Activated CD4-positive, alpha-beta T cell treated with anti-CD3 and anti-CD28 coated beads for 4 hours (primary cell): ENCODE measurements around the gene PITPNM3.

ENCODE experiments used
- DNase-seq, 2 donors: peaks; one replicate each; pipeline ENCODE4 v3.0.0-alpha.2; 2020

Gene PITPNM3

DNA sequence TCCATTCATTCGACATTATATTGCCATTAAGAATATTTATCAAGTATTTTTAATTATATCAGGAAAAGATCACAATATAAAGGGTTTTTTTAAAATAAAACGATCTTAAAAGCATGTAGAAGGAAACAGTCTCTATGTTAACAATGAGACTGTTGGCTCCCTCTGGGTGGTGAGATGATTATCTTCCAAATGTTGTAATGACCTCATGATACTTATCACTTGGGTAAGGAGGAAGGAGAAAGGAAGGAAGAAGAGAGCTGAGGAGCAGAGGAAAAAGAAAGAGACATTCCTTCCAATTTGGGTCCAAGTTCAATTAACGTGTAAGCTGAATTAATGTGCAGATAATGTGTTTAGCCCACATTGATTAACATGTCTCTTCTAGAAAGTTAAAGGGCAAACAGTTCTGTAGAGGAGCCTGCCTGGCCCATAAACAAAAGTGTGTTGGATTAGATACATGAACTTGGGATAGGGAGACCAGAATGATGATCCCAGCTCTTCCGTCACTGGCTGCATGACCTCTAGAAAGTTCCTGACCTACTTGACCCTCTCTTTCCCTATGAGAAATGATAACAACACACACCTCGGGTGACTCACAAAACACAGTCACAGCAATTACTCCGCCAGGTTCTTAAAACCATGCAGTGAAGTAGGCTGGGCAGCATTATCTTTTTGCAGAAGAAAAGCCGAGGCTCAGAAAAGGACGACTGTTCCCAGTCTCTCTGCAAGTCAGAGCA is 80.1 kb downstream of the PITPNM3 start:
- no peak for DNase-seq

DNA sequence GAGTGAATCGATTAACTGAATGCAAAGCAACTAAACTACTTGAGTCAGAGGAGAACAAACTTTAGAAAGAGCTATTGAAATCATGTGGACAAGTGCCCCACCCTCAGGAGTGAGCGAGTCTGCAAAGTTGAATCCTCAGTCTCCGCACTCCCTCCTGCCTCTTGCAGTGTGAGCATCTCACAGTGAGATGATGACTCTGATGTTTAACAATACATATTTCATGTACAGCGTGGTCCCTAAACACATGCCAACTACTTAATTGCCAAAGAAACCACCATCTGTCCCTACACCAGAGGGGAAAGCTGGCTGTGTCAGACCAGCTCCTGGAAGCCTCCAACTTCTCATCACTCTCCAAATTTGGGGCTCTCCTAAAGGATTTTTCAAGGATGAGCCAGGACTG is 80.9 kb downstream of the PITPNM3 start:
- DNase-seq, result no peak

DNA sequence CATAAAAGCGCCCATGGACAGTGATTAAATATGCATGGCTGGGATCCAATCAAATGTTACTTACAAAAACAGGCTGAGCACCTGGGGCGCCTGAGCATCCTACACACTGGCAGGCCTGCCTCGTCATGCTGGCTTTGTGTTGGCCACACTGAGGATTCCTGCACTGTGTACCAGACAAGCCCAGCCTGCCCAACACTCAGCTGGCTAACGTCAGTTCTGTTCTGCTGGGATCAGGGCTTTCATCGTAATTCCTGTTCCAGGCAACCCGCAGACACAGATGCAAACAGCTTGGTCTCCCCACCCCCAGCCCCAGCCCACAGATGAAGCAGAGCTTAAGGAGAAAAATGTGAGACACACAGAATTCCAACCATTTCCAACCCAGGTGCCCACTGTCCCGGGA is 81.4 kb downstream of the PITPNM3 start:
- no peak for DNase-seq

DNA sequence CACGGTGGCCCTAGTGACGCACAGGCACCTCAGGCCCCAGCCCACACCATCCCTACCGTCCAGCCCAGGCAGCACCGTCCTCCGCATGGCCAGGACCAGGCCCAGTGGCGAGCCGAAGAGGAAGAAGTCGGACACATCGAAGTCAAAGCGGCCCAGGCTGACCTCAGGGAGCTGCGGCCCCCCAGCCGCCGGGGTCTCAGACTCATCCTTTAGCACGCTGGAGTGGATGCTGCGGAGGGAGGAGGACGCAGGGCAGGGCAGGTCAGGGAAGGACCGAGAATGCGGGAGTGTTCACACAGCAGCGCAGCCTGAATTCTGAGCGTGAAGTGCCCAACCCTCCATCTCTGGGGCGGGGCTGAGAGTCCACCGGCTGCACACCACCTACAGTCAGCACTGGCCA is 82.0 kb downstream of the PITPNM3 start:
- DNase-seq, result no peak

DNA sequence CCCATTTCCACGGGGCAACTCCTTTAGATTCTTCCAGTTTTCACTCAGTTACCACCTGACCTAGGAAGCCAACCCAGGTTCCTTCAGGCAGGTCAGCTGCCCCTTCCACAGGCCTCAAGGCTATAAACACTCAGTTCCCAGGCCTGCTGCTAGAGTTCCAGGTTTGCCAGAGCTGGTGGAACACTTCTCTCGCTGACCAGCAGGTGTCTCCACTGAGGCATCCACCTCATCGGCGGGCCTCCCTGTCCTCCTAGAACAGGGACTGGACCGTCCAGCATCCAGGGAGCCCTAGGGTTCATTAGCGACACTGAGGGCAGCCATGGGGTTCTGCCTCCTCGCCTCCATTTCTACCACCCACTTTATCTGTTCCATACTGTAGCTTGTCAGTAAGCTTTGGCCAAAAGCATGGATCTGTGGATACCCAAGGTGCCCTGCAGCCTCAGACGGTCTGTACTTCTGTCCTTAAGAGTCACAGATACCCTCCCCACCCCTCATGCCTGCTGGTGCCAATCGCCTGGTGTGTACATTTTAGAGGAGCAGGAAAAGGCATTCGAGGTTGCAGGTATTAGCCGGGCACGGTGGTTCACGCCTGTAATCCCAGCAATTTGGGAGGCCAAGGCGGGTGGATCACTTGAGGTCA is 83.1 kb downstream of the PITPNM3 start:
- peak; percentile 57 to 68 for DNase-seq

DNA sequence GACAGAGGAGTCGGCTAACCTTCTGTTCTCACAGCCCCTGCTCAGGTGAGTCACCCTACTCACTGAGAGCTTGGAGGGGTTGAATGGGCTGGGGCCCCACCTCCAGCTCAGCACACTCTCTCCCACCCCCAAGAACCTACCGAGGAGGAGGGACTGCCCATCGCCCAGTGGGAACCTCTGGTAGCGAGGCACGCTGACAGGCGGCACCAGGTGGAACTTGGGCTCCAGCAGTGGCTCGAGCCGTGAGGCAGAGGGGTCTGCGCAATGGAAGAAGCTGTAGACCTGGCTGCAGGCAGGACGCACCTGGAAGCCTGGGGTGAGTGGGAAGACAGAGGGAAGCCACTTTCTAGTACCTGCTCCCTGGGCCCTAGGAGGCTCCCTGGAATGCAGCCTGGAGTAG is 83.8 kb downstream of the PITPNM3 start:
- no peak for DNase-seq

DNA sequence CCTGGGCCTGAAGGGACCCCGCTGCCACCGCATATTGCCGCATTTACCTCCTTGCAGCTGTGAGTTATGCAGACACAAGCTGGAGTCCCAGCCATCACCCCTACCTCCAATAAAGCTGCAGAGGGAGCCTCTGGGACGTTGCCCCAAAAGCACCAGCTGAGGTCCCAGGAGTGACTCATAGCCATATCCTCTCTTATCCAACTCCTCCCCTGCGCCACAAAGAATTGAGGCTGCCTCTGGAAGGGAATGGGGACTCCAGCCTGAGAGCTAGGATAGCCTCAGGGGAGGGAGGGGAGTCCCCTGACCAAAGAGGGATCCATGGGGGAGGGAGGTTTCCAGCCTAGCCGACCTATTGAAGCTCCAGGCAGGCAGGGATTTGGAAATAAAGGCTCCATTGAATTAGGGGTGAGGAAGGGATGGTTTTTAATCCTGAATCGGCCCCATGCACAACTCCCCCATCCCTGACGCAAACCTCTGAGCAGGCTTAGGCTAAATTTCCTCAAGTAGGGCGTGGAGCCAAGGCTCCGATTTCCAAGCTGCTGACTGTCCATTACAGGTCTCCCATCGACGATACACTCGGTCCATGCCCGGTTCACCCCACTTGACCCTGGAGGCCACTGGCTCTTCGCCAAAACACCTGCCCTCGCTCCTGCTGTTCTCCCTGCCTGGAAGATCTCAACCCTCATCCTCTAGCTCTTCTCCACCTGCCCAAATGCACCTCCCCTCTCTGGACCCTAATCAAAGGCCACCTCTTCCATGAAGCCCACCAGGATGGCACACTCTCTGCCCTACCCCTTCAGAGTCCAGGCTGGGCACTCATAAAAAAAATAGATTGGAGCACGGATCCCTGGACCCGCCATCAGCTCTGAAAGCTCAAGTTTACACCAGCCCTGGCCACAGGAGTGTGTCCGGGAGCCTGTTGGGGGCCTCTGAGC is 84.6 kb downstream of the PITPNM3 start:
- DNase-seq, result no peak

DNA sequence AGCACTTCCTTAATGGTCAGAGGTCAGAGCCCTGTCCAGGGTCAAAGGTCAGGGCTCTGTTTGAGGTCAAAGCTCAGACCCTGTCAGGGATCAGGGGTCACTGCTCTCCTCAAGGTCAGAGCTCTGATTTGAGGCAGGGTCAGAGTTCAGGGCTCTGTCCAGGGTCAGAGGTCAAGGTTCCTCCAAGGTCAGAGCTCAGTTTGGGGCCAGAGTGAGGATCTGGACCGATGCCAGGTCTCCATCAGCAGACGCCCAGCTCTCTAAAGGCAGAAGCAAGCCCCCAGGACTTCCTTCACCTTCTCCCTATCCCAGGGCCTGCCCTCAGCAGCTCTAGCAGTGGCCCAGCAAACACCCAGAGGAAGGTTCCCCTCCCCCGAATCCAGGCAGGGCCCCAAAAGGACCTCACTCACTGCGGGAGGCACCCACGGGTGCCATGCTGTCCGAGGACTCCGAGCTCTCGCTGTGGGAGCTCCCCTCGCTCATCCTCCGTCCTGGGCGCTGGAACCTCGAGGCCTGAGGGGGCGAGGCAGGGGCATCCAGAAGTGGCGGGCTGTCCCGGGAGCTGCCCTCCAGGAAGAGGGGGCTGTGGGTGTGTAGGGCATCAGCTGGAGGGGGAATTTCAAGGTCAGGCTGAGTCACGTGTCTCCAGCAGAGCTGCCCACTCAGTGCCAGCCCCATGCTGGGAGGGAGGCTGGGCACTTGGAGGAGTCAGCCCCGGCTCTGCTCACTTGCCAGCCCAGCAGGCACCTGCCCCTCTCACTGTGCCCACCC is 85.4 kb downstream of the PITPNM3 start:
- DNase-seq, result no peak

DNA sequence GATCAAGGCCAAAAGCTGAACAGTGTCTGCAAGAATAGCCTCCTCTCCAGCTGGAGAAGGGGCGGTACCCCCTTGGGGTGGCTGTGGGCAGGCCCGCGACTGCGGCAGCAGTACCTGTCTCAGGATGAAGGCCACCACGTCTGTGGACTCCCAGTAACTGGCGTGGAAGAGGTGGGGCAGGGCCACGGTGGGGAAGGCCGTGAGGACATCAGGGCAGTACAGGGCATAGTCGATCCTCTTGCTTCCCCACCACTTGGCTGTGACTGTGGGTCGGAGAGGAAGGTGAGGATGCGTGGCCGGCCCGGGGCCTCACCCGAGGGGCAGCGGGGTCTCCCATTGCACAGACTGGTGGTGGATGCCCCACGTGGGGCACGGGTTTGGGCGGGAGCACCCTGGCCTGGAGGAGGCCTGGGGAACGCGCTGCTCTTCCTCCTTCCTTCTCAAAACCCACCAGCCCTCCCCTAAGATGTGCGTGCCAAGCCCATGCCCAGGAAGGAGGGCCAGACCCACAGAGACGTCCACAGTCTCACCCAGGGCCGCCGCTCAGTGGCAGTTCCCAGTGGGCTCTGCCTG is 86.1 kb downstream of the PITPNM3 start:
- DNase-seq, result no peak

DNA sequence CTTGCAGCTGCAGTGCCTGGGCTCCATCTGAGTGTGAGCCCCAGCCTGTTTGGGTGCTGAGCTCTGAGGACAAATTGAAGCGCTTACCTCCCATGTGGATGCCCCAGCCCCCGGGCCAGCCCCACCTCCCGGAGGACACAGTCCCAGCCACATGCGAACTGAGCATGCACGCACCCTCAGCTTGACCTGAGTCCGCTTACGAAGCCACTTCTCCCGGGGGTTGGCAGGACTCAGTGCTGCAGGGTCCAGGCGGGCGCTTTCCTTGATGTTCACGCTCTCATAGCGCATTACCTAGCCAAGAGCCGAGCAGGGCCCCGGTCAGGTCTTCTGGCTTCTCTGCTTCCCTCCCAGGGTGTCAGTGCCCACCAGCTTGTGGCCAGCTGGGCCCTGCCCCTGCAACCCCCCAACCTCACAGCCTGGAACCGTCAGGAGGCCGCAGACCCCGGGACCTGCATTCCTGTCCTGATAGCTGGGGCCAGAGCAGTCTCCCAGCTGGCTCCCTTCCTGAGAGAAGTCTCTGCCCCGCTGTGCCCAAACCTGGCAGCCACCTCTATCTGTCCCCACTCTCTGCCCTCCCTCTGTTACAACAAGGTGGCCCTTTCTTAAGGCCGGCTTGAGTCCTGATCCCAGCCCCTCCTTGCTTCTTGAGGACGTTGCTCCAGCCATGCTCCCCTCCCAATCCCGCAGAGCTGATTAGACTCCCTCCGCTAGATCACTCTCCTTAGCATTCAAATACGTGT is 88.1 kb downstream of the PITPNM3 start:
- no peak for DNase-seq

DNA sequence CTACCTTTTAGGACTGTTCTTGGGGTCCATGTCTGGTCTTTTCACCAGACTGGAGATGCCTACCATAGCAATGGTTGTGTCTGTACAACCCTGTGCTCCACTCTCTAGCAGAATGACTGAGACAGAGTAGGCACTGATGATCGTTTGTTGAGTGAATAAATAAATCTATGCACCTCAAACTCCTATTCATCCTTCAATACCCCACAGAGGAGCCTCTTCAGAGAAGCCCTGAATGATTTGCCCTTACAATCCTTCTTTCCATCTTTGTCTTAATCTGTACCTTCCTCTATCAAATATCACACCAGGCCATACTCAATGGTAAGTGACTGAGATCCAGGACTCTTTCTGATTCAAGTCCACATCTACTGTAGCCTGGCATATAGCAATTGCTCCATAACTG is 88.8 kb downstream of the PITPNM3 start:
- DNase-seq, result no peak

DNA sequence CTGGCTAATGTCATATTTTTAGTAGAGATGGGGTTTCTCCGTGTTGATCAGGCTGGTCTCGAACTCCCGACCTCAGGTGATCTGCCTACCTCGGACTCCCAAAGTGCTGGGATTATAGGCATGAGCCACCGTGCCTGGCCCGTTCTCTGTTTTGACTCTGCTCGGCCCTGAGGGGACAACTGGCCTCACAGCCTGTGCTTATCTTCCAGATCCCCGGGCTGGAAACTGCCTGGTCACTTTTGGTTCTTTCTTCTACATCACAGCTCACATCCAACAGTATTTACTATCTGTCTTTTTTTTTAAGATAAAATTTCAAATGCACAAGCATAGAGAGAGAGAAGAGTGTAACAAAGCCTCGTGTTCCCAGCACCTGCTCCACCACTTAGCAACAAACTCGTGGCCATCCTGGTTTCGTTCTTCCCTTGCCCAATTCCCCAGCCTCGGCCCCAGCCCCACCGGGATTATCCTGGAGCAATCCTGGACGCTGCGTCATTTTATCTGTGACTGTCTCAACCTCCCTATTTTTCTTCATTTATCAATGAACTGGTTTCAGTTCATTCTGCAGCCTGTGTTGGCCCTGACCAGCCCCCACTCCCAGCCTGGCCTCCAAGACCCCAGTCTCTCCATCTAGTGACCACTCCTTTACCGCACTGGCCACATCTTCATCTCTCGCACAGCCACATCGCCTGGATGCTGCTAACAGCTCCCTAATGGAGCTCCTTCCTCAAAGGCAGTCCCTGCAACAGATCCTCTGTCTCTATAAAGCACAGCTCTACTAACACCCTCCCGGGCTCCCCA is 91.0 kb downstream of the PITPNM3 start:
- no peak for DNase-seq

DNA sequence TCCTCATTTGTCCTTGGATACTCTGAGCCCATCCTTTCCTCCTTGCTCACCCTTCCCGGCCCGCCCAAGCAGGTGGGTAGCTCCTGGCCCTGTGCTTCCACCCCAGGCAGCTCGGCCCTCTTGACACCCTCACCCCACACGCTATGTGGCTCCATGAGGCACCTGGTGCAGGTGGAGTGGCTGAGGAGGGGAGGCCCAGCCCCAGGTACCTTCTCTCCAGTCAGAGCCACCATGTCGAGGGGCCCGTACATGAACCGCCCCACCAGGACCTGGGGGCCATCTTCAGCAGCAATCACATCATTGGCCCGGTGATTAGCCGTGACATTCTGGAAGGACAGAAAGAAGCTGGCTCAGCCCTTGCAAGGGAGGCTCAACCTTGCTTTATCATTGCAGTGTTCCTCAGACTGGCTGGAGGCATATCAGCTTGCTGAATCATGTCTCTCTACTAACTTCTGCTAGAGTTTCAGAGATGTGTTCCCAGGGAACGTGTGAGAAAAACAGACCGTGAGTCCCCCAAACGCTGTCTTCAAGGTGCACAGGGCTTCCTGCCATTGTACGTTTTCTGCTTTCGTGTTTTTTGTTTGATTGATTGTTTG is 91.8 kb downstream of the PITPNM3 start:
- DNase-seq, result no peak

DNA sequence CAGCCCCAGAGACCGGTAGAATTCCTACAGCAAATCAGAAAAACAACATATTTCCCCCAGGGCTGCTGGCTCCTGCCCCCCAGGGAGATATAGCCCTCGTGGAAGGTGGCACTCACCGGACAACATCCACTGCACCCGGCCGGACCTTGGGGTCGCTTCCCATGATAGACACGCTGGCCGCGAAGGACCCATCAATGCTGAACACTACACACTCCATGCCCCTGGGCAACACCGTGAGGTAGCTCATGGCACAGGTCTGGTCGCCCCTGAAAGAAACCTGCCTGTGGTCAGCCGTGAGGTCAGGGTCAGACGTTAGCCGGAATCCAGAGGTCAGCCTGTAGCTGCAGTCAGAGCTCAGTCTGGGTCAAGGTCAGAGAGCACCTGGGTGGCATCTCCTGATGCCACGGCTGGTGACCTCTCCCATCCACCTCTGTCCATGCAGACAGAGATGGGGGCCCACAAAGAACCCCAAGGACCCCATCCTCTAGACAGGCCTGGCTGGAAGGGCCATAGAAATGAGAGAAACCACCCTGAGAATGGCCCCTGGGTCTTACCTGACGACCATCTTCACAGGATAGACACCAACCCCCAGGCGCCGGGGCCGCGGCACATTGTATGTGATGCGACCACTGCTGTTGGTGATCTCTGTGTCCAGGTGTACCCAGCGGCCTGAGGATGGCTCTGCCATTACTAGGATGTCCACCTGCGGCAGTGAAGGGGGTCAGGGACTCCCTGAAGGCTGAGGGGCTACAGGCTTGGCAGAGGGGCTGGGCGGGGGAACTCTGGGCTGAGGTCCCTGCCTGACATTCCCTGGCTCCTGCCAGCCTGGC is 92.5 kb downstream of the PITPNM3 start:
- no peak for DNase-seq

DNA sequence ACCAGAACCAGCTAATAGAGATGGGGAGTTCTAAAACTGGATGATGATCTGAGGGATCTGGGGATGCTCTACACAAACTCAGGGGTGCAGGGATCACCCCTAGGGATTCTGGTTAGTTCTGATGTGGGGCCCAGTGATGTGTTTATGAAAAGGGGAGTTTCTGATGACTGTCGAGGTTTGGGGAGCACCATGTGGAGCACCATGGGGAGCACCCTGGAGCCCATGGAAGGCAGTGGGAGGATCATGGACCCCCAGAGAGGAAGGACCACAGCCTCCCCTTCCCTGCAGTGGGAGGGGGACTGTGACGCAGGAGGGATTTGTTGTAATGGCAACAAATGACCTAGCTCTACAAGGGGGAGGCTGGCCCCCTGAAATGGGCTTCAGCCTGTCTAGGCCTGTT is 93.7 kb downstream of the PITPNM3 start:
- DNase-seq, result no peak

DNA sequence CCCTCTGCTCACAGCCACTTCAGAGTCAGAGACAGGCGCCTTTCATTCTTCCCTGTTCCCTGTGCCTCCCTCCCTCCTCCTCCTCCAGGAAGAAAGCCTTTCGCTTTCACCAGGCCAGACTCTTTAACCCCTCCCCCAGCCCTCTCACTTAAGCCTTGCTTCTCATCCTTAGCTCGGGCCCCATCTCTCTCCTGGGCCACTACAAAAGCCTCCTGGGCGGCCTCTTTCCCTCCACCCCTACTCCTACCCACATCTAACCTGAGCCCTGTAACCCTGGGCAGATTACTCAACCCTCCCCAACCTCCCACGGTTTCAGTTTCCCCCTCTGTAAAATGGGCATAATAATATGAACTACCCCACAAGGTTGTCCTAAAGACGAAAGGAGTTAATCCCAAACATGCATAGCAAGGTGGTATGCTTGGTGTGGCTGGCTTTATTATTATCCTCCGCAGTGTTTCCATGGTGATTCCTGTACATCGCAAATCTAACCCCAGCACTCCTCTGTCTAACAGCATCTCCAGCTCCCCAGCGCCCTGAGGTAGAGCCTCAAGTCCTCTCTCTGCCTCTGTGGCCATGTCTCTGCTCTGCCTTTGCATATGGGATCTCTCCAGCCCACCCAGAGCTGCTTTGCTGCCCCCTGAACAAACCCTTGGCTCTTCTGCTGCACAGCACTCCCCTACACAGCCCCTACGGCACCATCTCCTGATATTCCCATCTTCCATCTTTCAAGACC is 94.4 kb downstream of the PITPNM3 start:
- DNase-seq, result no peak

DNA sequence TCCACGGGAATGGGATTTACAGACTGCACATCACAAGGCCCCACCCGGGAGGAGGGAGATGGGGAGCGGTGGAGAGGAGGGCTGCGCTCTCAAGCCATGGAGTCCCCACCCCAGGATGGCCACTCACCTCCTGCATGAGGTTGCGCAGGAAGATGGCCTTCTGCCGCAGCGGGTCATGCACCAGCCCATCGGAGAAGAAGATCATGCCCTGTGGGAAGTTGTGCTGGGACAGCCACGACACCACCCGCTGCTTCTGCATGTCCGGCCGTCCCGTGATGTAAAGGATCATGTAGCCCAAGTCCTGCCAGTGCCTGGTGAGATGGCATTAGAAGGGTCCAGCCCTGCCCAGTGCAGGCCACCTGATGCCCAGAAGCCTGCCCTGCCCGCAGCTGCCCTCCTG is 95.1 kb downstream of the PITPNM3 start:
- no peak for DNase-seq

DNA sequence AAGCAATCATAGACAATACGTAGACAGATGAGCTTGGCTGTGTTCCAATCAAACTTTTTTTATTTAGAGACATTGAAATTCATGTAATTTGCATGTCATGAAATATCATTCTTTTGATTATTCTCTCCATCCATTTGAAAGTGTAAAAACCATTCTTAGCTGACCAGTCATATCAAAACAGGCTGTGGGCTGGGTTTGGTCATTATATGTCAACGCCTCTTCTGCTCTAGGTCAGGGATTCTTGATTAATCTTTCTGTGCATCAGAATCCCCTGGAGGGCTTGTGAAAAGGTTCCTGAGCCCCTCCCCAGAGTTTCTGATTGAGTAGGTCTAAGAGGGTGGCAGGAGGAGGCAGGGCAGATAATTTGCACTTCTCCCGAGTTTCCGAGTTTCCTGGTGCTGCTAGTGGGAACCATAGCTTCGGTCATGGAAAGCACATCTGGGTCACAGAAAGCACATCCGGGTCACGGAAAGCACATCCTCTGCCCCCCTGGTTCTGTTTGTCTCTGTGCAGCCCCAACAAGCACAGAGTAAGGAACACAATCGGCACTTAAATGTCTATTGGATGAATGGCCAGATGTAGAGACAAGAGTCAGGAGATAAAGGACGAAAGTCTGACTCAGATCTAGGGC is 95.7 kb downstream of the PITPNM3 start:
- no peak for DNase-seq
